IPS DF 6.9 (cell line): ENCODE results near the gene COL18A1.

ENCODE experiments used
- DNase-seq: peaks from one replicate; pipeline ENCODE4 v3.0.0-alpha.2; 2013; ENCODE audit warnings: low read depth, low spot score
- H3K27ac ChIP-seq: one replicate; pipeline ENCODE4 v1.5.1; 2013; ENCODE audit warnings: low read length, control low read depth
- H3K27me3 ChIP-seq: 2 replicates; pipeline ENCODE4 v1.6.1; 2013; ENCODE audit warnings: mild to moderate bottlenecking, low read length; ENCODE audit not compliant: control insufficient read depth, insufficient read depth
- H3K36me3 ChIP-seq: 2 replicates; pipeline ENCODE4 v1.6.1; 2013; ENCODE audit warnings: low read length; ENCODE audit not compliant: control insufficient read depth, insufficient read depth
- H3K4me1 ChIP-seq: 2 replicates; pipeline ENCODE4 v1.6.1; 2013; ENCODE audit warnings: low read length; ENCODE audit not compliant: control insufficient read depth, insufficient read depth
- H3K4me3 ChIP-seq: 2 replicates; pipeline ENCODE4 v1.5.1; 2013; ENCODE audit warnings: mild to moderate bottlenecking, low read length
- H3K9me3 ChIP-seq: 2 replicates; pipeline ENCODE4 v1.6.1; 2013; ENCODE audit warnings: low read length, inconsistent platforms; ENCODE audit not compliant: control insufficient read depth, insufficient read depth
- WGBS: extraction: QIAGEN DNeasy Blood & Tissue Kit; methylation state at CpG from one replicate; pipeline ENCODE4 v1.1.7; 2013; ENCODE audit warnings: mixed read lengths, missing lambda C conversion rate; ENCODE audit not compliant: insufficient read length, insufficient coverage; 5-methylcytosine and 5-hydroxymethylcytosine counted together

The COL18A1 gene

GRCh38 chr21:45390831-45391742 lies 13.9 kb upstream of the COL18A1 start:
- no peak for DNase-seq
- WGBS = no CpG with 5 or more reads among the region's 32 CpGs
- H3K4me3 ChIP-seq = no peak overlapping the region
- H3K9me3 ChIP-seq = no peaks in the 10 kb centered on the region
- no peaks in the 10 kb centered on the region for H3K4me1 ChIP-seq
- no peak overlapping the region for H3K27ac ChIP-seq
- no peaks in the 10 kb centered on the region for H3K27me3 ChIP-seq
- no peaks in the 10 kb centered on the region for H3K36me3 ChIP-seq

DNA sequence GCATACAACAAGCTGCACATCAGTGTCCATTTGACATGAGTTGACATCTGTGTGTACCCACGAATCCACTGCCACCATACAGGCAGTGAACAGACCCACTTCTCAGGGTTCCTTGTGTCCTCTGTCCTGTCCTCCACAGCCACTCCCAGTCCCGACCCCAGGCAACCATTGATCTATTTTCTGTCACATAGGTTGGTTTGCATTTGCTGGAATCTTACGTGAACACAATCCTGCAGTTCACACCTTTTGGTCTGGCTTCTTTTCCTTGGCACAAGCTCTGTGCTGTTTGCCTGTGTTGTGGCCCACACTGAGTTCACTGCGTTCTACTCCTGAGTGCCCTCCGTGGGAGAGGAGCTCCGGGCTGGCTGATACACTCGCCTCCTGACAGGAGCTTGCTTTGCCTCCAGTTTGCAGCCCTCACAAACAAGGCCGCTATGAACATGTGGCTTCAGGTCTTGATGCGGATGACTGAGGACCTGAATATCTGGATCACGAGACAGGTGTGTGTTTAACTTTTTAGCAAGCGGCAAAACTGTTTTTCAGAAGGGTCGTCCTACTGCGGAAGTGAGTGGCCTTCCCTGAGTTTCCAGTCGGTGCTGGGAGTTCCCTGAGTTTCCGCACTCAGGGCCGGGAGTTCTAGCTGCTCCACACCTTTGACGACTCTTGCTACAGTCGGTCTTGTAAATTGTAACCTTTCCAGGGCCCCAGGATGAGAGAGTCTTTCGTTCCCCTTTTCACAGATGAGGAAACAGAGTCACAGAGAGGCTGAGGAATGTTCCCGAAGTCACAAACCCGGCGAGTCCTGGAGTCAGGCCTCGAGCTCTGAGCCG lies 13.0 kb upstream of the COL18A1 start:
- no peak for DNase-seq
- no peaks in the 10 kb centered on the region for H3K4me1 ChIP-seq
- H3K9me3 ChIP-seq = no peaks in the 10 kb centered on the region
- no CpG with 5 or more reads among the region's 24 CpGs for WGBS
- no peaks in the 10 kb centered on the region for H3K36me3 ChIP-seq
- H3K27me3 ChIP-seq = no peaks in the 10 kb centered on the region
- no peak overlapping the region for H3K4me3 ChIP-seq
- no peak overlapping the region for H3K27ac ChIP-seq

DNA sequence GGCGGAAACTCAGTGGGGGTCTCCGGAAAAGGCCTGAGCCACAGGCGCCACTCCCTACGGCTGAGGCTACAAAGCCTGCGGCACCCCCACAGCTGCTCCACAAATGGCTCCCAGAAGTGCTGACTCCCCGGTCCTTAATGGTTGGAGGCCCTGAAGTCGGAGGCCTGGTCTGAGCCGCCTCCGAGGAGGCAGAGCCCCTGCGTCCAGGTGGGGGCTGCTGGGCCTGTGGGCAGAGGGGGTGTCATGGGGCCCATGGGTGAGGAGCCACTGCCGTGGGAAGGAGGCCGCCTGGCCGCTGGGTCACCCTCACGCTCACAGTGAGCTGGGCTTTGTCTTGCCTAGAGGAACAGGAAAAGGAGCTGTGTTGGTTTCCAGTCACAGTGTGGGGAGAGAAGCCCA lies 12.4 kb upstream of the COL18A1 start:
- Histone ChIP-seq H3K4me3 (no peak overlapping the region), H3K27ac (no peak overlapping the region), H3K36me3 (no peaks in the 10 kb centered on the region), H3K27me3 (no peaks in the 10 kb centered on the region), H3K4me1 (no peaks in the 10 kb centered on the region), H3K9me3 (no peaks in the 10 kb centered on the region)
- no CpG with 5 or more reads among the region's 14 CpGs for WGBS
- DNase-seq = no peak

GRCh38 chr21:45393021-45393420 lies 11.9 kb upstream of the COL18A1 start:
- Histone ChIP-seq H3K9me3 (no peaks in the 10 kb centered on the region), H3K4me3 (no peak overlapping the region), H3K36me3 (no peaks in the 10 kb centered on the region), H3K27ac (no peak overlapping the region), H3K4me1 (no peaks in the 10 kb centered on the region), H3K27me3 (no peaks in the 10 kb centered on the region)
- no peak for DNase-seq
- WGBS = no CpG with 5 or more reads among the region's 26 CpGs

DNA sequence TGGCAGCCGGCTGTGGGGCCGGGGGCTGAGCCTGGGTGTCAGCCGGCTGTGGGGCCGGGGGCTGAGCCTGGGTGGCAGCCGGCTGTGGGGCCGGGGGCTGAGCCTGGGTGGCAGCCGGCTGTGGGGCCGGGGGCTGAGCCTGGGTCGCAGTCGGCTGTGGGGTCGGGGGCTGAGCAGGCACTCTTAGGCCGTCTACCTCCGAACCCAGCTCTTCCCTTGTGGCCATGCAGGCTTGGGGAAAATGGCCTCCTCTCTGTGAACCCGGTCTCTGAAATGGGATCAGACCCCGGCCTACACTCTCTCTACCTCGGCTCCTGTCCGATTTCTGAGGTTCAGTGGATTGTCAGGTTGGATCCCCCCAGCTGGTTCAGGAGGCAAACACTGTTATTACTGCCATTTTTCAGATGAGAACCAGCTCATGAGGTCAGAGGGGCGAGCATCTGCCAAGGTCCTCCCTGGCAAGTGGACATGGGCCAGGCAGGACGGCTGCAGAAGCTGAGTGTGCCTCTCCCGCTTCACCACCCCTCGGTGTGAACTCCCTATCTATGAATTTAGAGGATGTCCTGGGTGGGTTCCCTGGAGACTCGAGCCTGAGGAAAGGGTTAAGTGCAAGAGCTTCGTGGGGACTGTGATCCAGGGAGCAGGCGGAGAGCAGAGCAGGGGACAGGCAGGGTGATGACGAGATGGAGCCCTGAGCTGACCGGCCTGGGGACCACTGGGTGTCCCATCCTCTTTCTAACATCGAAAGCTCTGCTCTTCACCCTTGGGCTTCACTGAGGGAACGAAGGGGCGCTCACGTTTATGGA lies 10.9 kb upstream of the COL18A1 start:
- no peak overlapping the region for H3K27ac ChIP-seq
- WGBS = no CpG with 5 or more reads among the region's 30 CpGs
- no peaks in the 10 kb centered on the region for H3K9me3 ChIP-seq
- no peaks in the 10 kb centered on the region for H3K27me3 ChIP-seq
- H3K4me1 ChIP-seq = no peaks in the 10 kb centered on the region
- H3K4me3 ChIP-seq = no peak overlapping the region
- DNase-seq = no peak
- H3K36me3 ChIP-seq = no peaks in the 10 kb centered on the region

DNA sequence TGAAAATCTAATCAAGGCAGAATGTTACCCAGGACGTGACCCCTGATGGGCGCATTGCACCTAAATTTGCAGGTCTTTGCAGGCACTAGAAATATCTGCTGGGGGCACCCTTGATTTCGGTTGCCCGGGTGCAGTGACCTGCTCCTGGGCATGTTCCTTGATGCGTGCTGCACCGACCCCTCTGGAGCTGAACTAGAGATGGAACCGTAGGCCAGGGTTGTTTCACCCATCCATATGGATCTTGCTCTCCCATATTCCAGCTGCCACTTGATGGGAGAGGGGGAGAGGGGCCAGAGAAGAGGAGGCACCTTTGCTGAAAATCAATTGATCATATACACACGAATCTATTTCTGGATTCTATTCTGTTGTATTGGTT lies 8.4 kb upstream of the COL18A1 start:
- no peaks in the 10 kb centered on the region for H3K27me3 ChIP-seq
- no CpG with 5 or more reads among the region's 8 CpGs for WGBS
- H3K4me1 ChIP-seq = no peaks in the 10 kb centered on the region
- no peak overlapping the region for H3K4me3 ChIP-seq
- H3K27ac ChIP-seq = no peak overlapping the region
- H3K36me3 ChIP-seq = no peaks in the 10 kb centered on the region
- H3K9me3 ChIP-seq = no peaks in the 10 kb centered on the region
- no peak for DNase-seq

DNA sequence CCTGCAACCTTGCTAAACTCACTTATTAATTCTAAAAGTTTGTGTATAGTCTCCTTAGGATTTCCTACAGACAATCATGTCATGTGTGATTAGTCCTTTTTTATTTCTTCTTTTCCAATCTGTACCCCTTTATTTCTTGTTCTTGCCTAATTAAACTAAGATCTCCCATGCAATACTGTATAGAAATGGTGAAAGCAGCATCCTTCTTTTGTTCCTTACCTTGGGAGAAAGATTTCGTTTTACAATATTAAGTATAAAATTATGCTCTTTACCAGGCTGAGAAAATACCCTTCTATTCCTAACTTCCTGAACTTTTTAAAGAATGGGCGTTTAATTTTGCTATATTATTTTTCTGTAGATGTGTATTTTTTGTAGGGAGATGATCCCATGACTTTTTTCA lies 7.6 kb upstream of the COL18A1 start:
- Histone ChIP-seq H3K27me3 (no peaks in the 10 kb centered on the region), H3K36me3 (no peaks in the 10 kb centered on the region), H3K27ac (no peak overlapping the region), H3K4me1 (0 out of 2 replicates have a peak, but pooled peaks cover 2% of the 10 kb centered on the region), H3K4me3 (no peak overlapping the region), H3K9me3 (no peaks in the 10 kb centered on the region)
- no peak for DNase-seq
- no CpG with 5 or more reads among the region's 2 CpGs for WGBS

DNA sequence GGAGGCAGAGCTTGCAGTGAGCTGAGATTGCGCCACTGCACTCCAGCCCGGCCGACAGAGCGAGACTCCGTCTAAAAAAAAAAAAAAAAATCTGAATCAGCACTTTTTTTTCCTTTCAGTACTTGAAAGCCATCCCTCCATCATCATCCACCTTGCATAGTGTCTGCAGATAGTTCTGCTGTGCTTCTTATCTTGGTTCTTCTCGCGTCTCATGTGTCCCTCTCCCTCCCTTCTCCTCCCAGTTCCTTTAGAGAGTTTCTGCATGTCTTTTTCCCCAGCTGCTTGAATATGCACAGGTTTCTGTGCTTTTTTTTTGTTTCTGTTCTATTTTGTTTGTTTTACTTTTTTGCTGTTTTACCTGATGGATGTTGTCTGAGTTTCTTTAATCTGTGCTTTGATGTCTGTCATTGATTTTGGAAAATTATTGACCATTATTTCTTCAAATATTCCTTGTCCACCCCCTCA lies 3.9 kb upstream of the COL18A1 start:
- whole genome bisulfite sequencing = no CpG with 5 or more reads among the region's 7 CpGs
- Histone ChIP-seq H3K4me3 (no peak overlapping the region), H3K4me1 (peaks cover 4% of the 10 kb centered on the region), H3K9me3 (no peaks in the 10 kb centered on the region), H3K27ac (no peak overlapping the region), H3K27me3 (no peaks in the 10 kb centered on the region), H3K36me3 (no peaks in the 10 kb centered on the region; the same call in 1 of the 2 replicates)
- no peak for DNase-seq

- Histone ChIP-seq H3K36me3 (no peaks in the 10 kb centered on the region; the same call in 1 of the 2 replicates), H3K27ac (no peak overlapping the region), H3K4me1 (peaks cover 5% of the 10 kb centered on the region), H3K9me3 (no peaks in the 10 kb centered on the region), H3K4me3 (no peak overlapping the region), H3K27me3 (no peaks in the 10 kb centered on the region)
- no CpG with 5 or more reads among the region's 17 CpGs for WGBS
- DNase-seq = no peak
These were observed 2.8 kb upstream of the COL18A1 start for GRCh38 chr21:45401916-45402900.
